Fibroblast of skin of abdomen (primary cell): Measurements from ENCODE around the gene GLIS1.
"Not testable (repeated sequence)": the region's sequence is repeated elsewhere in the genome, so short reads cannot be mapped to it uniquely, and the experiment has no call there.

Experiments used
- DNase-seq: peaks from one replicate; pipeline ENCODE4 v3.0.0-alpha.2; 2013

Gene GLIS1

GRCh38 chr1:53557830-53558738 is 180.9 kb downstream of the GLIS1 start:
- DNase-seq, result no peak

GRCh38 chr1:53557369-53557768 is 181.6 kb downstream of the GLIS1 start:
- DNase-seq, result no peak

- DNase-seq, result no peak
These were observed 182.2 kb downstream of the GLIS1 start for GRCh38 chr1:53556657-53557227.

- DNase-seq, result not testable (repeated sequence)
These were observed 183.2 kb downstream of the GLIS1 start for GRCh38 chr1:53555620-53556326.

DNA sequence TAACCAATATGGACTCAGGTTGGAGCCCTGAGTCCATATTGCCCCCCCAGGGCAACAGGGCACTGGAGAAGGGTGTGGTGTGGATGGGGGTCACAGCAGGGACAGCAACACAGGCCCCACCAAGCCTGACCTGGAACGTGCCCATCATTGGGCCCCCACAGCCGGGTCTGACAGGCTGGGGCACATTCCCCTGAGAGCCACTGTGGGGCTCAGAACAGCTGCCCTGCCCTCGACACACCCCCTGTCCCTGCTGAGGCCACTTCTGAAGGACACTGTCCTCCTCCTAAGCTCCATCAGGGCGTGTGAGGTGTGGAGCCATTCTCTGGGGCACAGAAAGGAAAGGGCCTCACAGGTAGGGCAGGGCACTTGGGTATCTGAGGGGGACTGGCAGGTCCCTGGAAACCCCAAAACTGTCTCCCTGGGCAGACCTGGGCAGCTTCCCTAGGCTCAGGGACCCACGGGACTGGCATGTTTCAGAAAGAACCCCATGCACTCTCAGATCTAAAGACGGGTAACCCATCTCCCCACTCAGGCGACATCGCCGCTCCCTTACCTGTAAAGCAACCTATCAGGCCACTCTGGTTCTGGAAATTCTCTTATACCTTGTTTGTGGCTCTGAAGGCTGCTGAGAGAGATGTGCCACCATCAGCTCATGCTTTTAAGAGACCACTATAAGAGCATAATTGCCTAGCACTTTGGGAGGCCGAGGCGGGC is 184.2 kb downstream of the GLIS1 start:
- DNase-seq, result no peak

DNA sequence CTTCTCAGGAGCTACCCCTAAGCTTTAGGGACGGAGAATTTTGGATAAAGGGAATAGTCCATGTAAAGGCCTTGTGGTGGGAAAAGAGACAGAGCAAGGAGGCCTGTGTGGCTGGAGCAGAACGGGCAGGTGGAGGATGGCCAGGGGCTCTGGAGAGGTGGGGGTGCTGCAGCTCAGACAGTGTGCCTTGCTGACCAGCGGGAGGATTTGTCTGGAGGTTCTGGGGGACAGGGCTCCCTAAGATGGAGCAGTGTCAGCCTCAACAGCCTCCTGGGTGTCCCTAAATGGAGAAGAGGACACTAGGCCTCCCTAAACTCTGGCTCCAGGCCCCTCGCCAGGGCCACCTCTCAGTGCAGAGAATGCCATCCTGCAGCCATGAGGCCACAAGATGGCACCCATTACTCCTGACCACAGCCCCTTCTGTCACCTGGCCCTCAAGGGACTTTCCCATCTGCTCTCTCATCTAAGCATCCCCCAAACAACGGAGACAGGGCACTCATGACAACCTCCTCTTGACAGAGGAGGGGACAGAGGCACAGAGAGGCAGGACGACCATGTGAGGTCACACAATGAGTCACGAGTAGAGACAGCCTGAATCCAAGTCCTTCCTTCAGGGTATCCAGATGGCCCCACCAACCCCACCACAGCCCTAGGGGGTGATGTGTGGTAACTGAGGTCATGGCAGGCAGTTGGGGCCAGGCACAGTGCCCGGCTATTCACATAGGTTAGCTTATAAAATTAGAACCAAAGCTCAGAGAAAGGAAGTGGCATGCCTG is 185.0 kb downstream of the GLIS1 start:
- DNase-seq, result no peak

DNA sequence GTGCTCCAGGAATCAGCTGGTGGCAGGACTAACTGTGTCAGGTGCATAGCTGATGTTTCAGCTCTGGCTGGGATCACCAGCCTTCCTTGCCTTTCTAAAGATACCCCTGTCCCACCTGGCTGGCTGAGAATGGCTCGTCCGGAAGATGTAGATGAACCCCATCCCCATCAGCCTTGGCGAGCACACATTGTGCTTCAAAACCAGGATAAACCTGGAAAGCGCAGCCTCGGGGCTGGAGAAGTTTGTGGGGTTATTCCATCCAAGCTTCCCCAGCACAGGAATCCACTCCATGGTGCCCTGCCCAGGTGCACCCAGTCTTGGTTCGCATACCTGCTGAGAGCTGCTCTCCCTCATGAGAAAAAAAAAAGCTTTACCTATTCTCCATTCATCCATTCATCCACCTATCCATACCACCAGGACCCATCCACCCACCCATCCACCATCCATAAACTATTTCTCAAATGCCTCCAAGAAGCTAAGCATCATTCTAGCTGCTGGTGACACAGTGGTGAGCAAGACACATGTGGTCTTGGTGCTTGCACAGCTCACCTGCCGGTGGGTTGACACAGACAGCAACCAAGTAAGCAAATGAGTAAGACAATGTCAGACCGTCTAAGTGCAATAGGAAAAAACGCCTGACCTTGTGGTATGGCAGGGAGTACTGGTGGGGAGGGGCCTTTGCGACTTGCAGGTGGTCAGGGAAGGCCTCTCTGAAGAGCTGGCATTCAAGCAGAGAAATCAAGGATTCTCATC is 185.8 kb downstream of the GLIS1 start:
- DNase-seq, result no peak

GRCh38 chr1:53552146-53552861 is 186.7 kb downstream of the GLIS1 start:
- DNase-seq, result peak; percentile 32

GRCh38 chr1:53551428-53551995 is 187.5 kb downstream of the GLIS1 start:
- no peak for DNase-seq

DNA sequence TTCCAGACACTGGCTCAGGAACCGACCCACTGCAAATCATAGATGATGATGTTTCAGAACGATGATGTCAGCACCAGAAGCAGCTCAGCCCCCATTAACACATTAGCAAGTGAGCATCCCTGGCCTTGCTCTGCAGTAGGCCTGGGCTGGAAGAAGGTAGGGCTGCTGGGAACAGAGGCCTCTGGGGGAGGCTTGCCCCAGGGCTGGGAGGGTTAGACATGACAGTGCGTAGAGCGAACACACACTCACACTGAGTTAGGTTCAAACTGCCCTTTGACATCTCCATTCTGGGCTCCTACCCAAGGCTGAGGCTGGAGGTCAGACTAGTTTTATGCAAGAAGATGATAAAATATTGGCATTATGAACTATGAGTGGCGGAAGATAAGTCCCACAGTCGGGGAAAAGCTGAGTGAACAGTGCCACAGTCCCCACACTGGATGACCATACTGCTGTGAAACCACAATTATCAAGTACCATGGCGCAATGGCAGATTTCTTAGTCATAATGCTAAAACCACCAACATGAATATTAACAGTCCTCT is 188.7 kb downstream of the GLIS1 start:
- DNase-seq, result peak; percentile 71

DNA sequence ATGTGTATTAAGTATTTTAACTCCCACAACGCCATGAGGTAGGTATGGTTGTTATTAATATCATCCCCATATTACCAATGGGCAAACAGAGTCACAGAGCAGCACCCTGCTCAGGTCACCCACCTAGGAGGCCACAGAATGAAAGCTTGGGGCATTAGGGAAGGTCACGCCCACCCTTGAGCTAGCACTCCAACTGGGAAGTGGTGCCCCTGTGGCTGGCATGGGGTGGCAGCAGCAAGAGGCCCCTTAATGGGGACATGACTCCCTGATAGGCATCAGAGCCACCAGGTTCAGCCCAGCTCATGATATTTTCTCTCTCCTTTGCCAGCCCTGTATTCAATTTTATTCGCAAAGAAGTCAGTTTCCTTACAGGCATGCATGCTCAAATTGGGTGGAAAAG is 189.2 kb downstream of the GLIS1 start:
- DNase-seq, result no peak

DNA sequence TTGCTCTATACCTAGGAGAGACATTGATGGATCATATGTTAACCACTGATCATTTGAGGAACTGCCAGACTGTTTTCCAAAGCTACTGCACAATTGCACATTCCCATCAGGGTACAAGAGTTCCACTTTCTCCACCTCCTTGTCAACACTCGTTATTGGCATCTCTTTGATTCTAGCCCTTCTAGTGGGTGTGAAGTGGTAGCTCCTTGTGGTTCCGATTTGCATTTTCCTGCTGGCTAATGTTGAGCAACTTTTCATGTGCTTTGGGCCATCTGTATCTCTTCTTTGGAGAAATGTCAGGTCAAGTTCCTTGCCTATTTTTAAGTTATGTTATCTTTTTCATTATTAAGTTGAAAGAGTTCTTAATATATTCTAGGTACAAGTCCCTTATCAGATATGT is 189.7 kb downstream of the GLIS1 start:
- DNase-seq, result no peak

DNA sequence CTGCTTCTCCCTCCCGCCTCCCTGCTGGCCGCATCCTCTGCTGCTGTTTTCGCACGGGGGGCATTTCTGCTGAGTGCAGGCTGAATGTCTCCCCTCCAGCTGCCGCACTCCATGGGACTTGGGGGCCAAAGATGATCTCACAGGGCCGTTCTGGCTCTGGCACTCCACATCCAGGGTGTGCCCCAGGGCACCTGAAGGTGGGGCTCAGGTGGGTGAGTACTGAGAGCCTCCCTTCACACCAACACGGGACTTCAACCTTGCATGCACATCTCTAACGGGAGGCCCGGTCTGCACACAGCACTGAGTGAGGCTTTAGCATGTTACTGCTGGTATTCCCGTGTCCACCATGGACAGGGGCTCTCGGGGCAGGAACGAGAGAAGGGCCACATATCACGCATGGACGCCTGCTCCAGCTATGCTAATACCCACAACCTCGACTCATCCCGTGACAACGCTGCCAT is 190.9 kb downstream of the GLIS1 start:
- no peak for DNase-seq

DNA sequence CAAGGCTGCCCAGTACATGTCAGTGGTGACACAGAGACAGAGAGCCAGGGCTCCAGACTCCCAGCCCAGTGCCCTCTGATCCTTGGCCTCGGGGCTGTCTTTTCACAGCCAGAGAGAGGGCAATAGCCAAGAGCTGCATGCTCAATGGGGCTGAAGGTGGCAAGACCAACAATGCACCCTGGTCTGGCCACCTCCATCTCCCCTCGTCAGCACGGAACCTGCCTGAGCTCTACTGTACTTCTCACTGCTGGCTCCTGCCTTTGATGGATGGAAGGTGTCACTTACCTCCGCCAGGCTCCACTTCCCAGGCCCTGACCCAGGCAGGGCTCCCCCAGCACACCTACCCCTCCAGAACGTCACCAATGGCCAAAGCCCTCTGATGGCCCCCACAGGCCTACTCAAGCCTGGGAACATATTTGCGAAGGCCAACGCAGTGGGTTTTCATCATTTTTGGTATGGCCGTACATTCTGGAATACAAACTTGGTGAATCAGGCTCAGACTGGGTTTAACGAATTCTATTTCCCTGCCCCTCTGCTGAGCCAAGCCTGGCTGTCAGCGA is 191.7 kb downstream of the GLIS1 start:
- no peak for DNase-seq

- no peak for DNase-seq
These were observed 192.4 kb downstream of the GLIS1 start for GRCh38 chr1:53546409-53547155.

DNA sequence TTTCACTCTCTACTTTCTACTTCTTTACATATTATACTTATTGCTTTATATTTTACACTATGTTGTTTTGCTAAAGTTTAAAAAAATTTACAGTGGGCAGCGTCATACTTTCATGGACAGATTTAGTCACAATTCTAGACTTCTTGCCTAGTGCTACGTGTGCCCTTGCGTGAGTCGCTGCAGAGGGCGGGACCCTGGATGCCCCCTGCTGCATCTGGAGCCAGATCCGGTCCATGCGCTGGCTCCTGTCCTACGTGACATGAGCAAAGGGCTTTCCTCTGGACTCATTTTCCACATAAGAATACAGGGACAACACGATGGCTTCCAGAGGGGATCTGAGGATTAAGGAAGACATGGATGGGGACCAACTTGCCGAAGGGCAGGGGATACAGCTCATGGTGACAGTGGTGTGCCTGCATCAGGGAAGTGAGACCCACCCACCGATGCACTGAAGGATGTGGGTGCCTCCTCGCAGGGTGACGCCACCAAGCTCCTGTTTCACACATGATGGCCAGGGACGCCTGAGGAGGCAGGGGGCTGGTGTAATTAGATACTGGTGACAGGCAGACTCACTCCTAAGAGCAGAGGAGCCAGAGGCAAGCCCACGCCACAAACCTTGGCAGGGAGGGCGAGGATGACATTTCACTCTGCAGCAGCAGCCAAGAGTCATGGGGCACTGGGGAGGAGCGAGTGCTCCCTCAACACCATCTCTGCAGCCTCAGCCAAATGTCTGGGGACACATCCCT is 193.1 kb downstream of the GLIS1 start:
- DNase-seq, result no peak

DNA sequence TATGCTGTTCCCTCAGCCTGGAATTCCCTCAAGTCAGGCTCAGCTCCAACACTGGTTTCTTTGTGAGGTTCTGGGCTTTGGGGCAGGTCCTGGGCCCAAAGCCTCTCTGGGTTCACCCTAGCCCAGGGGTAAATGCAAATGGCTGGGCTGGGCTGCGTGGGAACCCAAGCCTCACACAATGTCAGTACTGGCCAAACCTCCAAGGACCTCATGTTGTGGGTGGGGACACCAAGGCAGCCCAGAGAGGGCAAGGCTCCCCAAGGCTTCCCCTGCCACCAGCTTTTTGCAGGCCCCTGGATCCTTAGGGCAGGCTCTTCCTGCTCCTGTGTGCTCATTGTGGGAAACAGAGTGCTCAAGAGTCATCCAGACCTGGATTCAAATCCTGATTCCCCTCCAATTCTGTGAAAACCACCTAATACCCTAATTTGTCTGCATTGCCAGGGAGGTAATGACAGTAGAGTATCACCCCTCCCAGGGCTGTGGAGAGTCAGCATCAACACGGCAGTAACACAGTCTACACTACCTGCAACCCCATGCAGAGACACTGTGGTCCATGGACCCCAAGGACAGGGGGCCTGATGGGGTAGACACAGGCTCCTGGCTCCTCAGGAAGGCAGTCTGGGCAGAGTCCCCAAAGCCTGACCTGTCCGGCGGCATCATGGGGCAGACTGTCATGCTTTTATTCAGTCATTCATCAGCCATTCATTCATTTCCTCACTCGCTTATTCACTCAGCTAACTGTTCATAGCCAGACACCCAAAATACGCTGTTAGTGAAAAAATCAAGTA is 194.0 kb downstream of the GLIS1 start:
- no peak for DNase-seq
